Fibroblast of skin of abdomen (primary cell): ENCODE results near the gene CUL1.

Source experiments
- DNase-seq: peaks from one replicate; pipeline ENCODE4 v3.0.0-alpha.2; 2013

CUL1 gene

DNA sequence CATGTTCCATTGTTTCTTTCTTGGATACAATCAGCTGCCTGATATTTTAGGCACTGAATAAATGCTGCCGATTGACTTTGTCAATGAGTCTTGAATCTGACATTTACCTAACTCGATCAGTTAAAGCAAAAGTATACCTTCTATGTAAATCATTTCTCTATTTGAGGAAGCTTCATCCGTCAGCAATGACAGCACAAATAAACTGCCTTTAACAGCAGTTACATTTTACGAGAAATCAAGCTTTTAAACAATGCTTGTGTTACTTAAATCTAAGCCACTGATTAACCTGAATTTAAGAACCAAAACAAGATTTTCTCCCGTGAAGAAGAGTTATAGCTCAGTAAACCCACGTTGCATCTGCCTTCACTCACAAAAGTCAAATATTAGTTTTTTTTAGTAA lies 71.3 kb downstream of the CUL1 start:
- no peak for DNase-seq

- DNase-seq = peak; percentile 92
Measured at GRCh38 chr7:148772297-148773089, 73.8 kb downstream of the CUL1 start.

GRCh38 chr7:148773334-148773733 lies 74.6 kb downstream of the CUL1 start:
- DNase-seq = peak; percentile 10

DNA sequence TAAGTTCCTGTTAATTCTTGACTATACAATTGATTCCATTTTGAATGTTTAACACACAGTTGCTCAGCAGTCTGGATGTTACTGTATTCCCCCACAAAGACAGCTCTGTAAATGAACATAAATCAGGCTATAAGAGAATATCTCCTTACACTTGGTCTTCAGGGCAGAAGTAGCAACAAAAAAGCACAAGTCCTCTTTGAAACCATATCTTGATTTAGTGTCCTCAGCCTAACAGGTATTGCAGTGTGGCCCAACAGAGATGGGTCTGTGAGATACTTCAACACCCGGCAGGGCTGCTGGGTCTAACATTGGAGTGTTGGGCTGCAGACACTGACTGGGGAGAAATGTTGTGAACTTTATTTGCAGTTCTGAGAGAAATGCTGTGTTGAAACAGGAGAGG lies 75.8 kb downstream of the CUL1 start:
- no peak for DNase-seq

- no peak for DNase-seq
Measured at GRCh38 chr7:148782757-148783456, 84.2 kb downstream of the CUL1 start.

DNA sequence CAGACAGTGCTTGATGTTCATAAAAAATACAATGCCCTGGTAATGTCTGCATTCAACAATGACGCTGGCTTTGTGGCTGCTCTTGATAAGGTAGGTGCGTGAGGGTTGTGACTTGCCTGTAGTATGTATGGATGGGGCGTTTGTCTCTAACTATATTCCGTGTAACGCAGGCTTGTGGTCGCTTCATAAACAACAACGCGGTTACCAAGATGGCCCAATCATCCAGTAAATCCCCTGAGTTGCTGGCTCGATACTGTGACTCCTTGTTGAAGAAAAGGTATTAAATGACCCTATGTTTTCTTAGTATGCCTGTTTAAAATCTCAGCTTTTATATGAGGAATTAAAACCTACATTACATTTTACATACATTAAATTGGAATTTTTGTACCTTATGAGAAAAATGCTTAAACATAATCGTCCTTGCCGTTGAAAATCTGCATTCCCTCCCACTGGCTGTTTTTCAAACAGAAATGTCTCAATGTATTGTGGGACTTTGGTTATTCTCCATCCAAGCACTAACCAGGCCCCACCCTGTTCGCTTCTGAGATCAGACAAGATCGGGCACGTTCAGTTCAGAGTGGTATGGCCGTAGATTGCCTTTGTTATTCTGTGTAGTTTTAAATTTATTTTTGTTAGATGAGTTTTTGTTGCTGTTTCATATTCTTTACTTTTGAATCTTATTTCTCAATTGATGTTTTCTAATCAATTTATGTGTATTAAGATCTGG lies 85.3 kb downstream of the CUL1 start:
- DNase-seq = no peak

DNA sequence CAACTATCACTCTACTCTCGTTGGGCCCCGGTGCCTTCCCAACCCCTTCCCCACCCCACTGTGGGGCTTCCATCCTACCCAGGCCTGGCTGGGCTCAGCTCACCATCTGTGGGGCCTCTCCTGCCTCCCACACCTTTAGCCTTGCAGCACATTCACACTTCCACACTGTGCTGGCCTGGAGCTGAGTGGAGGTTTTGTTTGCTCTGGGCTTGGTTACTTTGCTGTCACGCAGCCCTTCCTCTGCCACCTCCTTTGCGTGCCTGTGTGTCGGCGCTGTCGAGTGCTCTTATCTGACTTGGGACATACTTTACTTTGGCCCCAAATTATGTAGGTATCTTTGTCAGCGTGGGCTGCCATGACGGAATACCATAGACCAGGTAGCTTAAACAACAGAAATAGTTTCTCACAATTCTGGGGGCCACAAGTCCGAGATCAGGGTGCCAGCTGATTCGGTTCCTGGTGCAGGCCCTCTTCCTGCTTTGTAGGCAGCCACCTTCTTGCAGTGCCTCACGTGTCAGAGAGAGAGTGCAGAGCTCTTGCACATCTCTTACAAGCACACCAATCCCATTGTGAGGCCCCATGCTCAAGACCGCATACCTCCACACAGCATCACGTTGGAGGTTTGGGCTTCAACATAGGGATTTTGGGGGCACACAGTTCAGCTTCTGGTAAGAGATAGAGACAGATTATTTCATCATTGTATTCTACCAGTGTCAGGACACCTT lies 89.0 kb downstream of the CUL1 start:
- no peak for DNase-seq

GRCh38 chr7:148789220-148789619 lies 90.5 kb downstream of the CUL1 start:
- DNase-seq = no peak

GRCh38 chr7:148790131-148790726 lies 91.5 kb downstream of the CUL1 start:
- no peak for DNase-seq

DNA sequence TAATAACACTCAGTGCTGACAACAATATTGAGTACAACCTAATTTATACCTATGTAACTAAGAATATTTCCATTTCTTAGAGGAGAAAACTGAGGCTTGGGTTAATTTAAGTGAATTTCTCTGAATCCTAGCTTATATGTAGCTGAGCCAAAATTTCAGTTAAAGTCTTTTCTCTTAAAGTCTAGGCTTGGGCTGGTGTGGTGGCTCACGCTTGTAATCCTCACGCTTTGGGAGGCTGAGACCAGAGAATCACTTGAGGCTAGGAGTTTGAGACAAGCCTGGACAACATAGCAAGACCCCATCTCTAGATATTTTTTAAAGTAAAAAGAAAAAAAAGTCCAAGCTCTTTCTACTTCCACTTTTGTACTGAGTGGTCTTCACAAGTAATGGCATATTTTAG lies 92.1 kb downstream of the CUL1 start:
- DNase-seq = no peak

GRCh38 chr7:148791546-148791945 lies 92.8 kb downstream of the CUL1 start:
- no peak for DNase-seq

DNA sequence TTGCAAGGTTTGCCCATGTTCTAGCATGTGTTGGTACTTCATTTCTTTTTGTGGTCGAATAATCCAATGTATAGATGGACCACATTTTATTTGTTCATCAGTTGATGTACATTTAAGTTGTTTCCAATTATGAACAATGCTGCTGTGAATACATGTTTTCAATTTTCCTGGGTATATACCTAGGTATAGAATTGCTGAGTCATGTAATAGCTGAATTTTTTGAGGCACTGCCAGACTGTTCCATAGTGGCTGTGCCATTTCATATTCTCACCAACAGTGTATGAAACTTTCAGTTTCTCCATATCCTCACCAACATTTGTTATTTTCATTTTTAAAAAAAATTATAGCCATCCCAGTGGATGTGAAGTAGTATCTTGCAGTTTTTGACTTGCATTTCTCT lies 94.9 kb downstream of the CUL1 start:
- no peak for DNase-seq

DNA sequence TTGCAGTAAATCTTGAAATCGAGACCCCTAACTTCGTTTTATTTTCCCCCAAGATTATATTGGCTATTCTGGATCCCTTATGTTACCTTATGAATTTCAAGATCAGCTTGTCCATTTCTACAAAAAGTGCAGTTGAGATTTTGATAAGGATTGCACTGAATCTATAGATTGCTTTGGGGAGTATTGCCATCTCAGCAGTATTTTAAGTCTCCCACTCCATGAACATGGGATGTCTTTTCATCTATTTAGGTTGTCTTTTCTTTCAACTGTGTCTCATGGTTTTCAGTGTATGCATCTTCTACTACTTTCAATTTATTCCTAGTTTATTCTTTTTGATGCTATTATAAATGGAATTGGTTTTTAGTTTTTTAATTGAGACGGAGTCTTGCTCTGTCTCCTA lies 95.8 kb downstream of the CUL1 start:
- no peak for DNase-seq

DNA sequence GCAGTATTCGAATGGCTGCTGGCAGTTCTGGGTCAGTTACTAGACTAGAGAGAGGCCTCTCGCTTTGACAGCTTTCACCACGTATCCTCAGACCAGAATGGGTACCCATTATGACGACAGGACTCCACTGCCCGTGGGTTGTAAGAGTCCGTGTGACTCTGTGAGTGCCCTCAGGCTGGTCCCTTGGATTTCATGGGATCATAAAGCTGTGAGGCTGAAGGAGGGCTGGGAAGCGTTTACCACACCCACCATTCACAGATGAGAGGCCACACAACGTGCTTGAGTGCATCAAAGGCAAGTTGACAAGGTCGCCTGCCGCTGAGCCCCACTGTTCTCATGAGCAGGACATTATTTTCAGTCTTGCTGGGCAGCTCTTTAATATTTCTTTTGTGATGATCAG lies 98.1 kb downstream of the CUL1 start:
- DNase-seq = no peak

GRCh38 chr7:148799893-148800555 lies 101.3 kb downstream of the CUL1 start:
- DNase-seq = no peak

GRCh38 chr7:148800677-148801076 lies 102.0 kb downstream of the CUL1 start:
- no peak for DNase-seq

DNA sequence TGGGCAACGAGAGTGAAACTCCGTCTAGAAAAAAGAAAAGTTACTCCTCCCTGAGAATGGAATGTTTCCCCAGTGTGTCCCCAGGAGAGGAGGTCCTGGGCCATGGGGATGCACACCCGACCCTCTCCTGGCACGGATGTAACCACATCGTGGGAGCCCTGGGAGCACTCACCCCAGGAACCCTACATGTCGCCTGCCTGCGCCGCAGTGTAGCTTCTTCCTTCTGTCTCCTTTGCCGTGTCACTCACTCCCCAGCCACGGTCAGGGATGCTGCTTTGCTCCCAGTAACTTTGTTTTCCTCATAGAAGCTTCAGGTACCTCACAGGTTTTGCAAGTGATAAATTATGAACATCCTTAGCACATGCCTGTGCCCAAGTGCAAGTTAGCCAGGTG lies 103.4 kb downstream of the CUL1 start:
- no peak for DNase-seq

DNA sequence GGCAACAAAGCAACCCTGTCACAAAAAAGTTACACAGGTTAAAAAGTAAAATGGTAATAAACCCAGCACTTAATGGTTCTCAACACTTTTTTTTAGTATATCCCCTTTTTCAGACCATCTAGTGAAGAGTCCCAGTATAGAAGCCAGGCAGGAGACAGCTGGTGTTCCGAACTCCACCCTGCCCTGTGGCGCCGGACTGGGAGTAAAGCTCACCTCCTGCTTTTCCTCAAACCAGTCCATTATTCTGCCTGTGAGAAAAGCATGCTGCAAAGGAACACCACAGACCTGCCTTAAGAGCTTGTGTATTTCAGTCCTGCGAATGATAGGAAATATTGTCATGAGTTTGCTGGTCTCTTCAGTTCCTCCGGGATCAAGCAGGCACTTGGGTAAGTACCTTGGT lies 104.4 kb downstream of the CUL1 start:
- no peak for DNase-seq

- DNase-seq = no peak
Measured at GRCh38 chr7:148804343-148805235, 105.9 kb downstream of the CUL1 start.

GRCh38 chr7:148806187-148806586 lies 107.5 kb downstream of the CUL1 start:
- DNase-seq = no peak

DNA sequence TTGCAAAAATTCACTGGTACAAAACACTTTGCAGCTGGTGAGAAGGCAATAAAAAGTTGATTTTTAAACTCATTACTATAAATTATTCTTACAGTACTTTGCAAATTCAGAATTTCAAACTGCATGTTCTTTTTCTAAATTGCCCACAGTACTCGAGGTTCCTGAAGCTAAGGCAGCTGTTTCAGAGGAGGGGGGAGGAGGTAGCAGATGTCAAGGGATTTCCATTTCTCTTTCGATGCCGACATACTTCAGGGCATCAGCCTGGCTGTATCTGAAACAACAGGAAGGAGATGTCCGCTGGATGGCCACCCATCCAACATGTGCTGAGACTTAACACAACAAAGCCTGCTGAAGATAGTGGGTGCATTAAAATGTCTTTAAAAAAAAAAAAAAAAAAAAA lies 108.7 kb downstream of the CUL1 start:
- no peak for DNase-seq
